Measurements from ENCODE around the gene ALG12.

The ALG12 gene

GRCh38 chr22:49906799-49907290, 11.4 kb downstream of the ALG12 start:
- no peak overlapping the region for H3K4me3 ChIP-seq (ENCODE audit: low read length)
- no peak for DNase-seq (ENCODE audit: low read depth)
- TF ChIP-seq, protein P1, sequence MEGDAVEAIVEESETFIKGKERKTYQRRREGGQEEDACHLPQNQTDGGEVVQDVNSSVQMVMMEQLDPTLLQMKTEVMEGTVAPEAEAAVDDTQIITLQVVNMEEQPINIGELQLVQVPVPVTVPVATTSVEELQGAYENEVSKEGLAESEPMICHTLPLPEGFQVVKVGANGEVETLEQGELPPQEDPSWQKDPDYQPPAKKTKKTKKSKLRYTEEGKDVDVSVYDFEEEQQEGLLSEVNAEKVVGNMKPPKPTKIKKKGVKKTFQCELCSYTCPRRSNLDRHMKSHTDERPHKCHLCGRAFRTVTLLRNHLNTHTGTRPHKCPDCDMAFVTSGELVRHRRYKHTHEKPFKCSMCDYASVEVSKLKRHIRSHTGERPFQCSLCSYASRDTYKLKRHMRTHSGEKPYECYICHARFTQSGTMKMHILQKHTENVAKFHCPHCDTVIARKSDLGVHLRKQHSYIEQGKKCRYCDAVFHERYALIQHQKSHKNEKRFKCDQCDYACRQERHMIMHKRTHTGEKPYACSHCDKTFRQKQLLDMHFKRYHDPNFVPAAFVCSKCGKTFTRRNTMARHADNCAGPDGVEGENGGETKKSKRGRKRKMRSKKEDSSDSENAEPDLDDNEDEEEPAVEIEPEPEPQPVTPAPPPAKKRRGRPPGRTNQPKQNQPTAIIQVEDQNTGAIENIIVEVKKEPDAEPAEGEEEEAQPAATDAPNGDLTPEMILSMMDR (IDR thresholded peaks at IDR 0.05; ENCODE audit: insufficient read depth, low read depth, low read length, missing control alignments): no peak

GRCh38 chr22:49906071-49906798, 12.0 kb downstream of the ALG12 start:
- DNase-seq (ENCODE audit: low read depth): no peak
- H3K4me3 ChIP-seq (ENCODE audit: low read length): no peak overlapping the region
- TF ChIP-seq, protein P1 (IDR thresholded peaks at IDR 0.05; ENCODE audit: insufficient read depth, low read depth, low read length, missing control alignments): no peak

GRCh38 chr22:49905465-49905864, 12.8 kb downstream of the ALG12 start:
- DNase-seq (ENCODE audit: low read depth): no peak
- TF ChIP-seq, protein P1 (IDR thresholded peaks at IDR 0.05; ENCODE audit: insufficient read depth, low read depth, low read length, missing control alignments): no peak
- H3K4me3 ChIP-seq (ENCODE audit: low read length): no peak overlapping the region

DNA sequence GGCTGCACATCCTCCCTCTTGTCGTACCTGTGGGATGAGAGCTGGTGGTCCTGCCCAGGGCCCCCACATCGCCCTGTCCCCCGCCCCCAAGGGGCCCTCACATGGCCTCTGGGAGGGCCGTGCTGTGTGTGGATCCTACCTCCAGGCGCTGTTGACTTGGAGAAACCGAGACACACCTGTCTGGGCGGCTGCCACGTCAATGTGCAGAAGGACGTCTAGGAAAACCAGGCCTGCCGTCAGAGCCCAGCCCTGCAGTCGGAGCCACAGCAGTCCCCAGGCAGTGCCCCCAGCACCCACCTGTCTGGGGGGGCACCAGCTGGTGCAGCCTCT, 14.2 kb downstream of the ALG12 start:
- no peak for DNase-seq (ENCODE audit: low read depth)
- H3K4me3 ChIP-seq (ENCODE audit: low read length): no peak overlapping the region
- TF ChIP-seq, protein P1 (IDR thresholded peaks at IDR 0.05; ENCODE audit: insufficient read depth, low read depth, low read length, missing control alignments): no peak

DNA sequence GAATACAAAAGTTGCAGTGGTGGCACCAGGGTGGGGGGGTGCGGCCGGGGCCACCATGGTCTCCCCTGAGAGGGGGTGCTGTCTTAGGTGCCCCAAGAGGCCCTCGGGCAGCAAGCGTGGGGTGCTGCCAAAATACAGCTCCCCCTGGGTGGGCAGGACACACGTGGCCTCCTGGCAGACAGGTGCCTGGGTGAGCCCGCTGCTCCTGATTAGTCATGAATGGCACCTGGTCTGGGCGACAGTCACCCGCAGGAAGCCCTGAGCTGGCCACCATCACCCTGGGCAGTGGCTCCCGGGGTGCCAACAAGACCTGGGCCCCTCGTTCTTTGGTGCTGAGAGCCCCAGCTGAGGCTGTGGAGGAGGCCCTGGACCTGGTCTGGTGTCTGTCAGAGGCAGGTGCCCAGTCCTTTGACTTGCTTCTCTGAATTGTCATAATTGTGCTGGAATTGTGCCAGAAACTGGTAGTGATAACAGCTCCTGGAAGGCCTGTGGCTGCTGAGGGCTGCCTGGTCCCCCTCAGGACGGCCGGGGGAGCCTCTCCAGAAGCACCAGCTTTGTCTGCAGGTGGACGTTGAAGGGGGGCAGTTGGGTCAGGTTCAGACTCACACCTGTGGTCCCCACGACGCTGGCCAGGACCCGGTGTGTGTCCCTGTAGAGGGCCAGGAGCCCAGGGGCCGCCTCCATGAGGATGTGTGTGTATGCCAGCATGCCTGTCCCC, 14.8 kb downstream of the ALG12 start:
- TF ChIP-seq, protein P1 (IDR thresholded peaks at IDR 0.05; ENCODE audit: insufficient read depth, low read depth, low read length, missing control alignments): no peak
- DNase-seq (ENCODE audit: low read depth): no peak
- H3K4me3 ChIP-seq (ENCODE audit: low read length): no peak overlapping the region

DNA sequence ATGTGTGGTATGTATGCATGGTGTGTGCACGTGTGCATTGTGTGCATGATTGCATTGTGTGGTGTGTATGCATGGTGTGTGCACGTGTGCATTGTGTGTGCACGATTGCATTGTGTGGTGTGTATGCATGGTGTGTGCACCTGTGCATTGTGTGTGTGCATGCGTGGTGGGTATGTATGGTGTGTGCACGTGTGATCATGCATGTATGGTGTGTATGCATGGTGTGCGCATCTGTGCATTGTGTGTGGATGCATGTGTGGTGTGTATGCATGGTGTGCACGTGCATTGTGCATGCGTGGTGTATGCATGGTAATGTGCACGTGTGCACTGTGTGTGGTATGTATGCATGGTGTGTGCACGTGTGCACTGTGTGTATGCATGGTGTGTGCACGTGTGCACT, 16.8 kb downstream of the ALG12 start:
- no peak overlapping the region for H3K4me3 ChIP-seq (ENCODE audit: low read length)
- DNase-seq (ENCODE audit: low read depth): no peak
- TF ChIP-seq, protein P1 (IDR thresholded peaks at IDR 0.05; ENCODE audit: insufficient read depth, low read depth, low read length, missing control alignments): no peak
